Measurements from ENCODE around the gene MSX1.

MSX1 gene

DNA sequence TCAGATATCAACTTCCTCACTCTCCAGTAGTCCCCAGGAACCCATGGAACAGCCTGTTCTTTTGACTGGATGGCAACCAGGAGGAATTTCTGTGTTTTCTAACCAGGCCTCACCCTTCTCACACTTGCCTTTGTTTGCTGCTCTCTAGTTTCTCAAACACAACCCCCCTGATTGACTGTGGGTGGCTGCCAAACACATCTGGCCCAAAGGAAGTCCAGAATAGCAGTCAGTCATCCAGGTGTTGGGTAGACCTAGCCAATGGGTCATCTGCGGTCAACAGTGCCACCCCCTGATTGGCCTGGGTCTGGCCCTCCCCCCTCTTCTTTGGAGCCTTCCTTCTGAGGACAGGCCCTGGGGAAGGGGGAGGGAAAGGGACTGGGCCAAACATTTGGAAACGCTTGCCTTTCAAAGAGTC, 53.7 kb downstream of the MSX1 start:
- no peak for DNase-seq (ENCODE audit: low read depth, low spot score)
- Histone ChIP-seq H3K27me3 (ENCODE audit: control insufficient read depth, insufficient read depth, low read length) (no peaks in the 10 kb centered on the region), H3K27ac (ENCODE audit: low read length) (no peak overlapping the region), H3K36me3 (ENCODE audit: control insufficient read depth, insufficient read depth, low read length) (no peaks in the 10 kb centered on the region), H3K9me3 (ENCODE audit: control insufficient read depth, insufficient read depth, low read length) (no peaks in the 10 kb centered on the region), H3K4me1 (ENCODE audit: control insufficient read depth, insufficient read depth, low read length) (no peaks in the 10 kb centered on the region), H3K4me3 (ENCODE audit: low read length) (no peak overlapping the region)
- WGBS (ENCODE audit: insufficient coverage, insufficient read length): no CpG with 5 or more reads among the region's 2 CpGs

Measured in iPS DF 6.9 (cell line).